HEK293T (cell line): ENCODE measurements around the gene BAIAP2L2.

Experiments
- BHLHE40 ChIP-seq: fragments of 450-650 bp; IDR thresholded peaks from 2 replicates; pipeline ENCODE4 v1.6.1; 2016; ENCODE audit warnings: mild to moderate bottlenecking, moderate library complexity, borderline replicate concordance
- ELF4 ChIP-seq: fragments of 450-650 bp; IDR thresholded peaks from 2 replicates; pipeline ENCODE4 v1.6.1; 2017; ENCODE audit warnings: antibody characterized with exemption
- FOXM1 ChIP-seq: fragments of 450-650 bp; IDR thresholded peaks from 2 replicates; pipeline ENCODE4 v1.6.1; 2017; ENCODE audit warnings: mild to moderate bottlenecking, borderline replicate concordance
- L3MBTL2 ChIP-seq: fragments of 450-650 bp; conservative IDR thresholded peaks from 2 replicates; pipeline ENCODE4 v1.6.1; 2016; ENCODE audit warnings: mild to moderate bottlenecking
- LEF1 ChIP-seq: fragments of 450-650 bp; IDR thresholded peaks from 2 replicates; pipeline ENCODE4 v1.6.1; 2017; ENCODE audit warnings: mild to moderate bottlenecking, borderline replicate concordance
- PKNOX1 ChIP-seq: fragments of 450-650 bp; IDR thresholded peaks from 2 replicates; pipeline ENCODE4 v1.6.1; 2016
- SP1 ChIP-seq: fragments of 450-650 bp; IDR thresholded peaks from 2 replicates; pipeline ENCODE4 v1.6.1; 2017
- SUZ12 ChIP-seq: fragments of 450-650 bp; IDR thresholded peaks from 2 replicates; pipeline ENCODE4 v1.6.1; 2016; ENCODE audit warnings: mild to moderate bottlenecking
- TARDBP ChIP-seq: fragments of 450-650 bp; IDR thresholded peaks from 2 replicates; pipeline ENCODE4 v1.6.1; 2016
- ZNF384 ChIP-seq: fragments of 450-650 bp; IDR thresholded peaks from 2 replicates; pipeline ENCODE4 v1.6.1; 2016

GRCh38 chr22:38038426-38038825 is 72.1 kb downstream of the BAIAP2L2 start:
- TF ChIP-seq FOXM1: no peak
- no peak for TF ChIP-seq SUZ12
- TF ChIP-seq PKNOX1: no peak
- TF ChIP-seq SP1: no peak
- TF ChIP-seq ELF4: no peak
- no peak for TF ChIP-seq L3MBTL2
- no peak for TF ChIP-seq BHLHE40
- no peak for TF ChIP-seq TARDBP
- TF ChIP-seq LEF1: no peak
- TF ChIP-seq ZNF384: no peak
